Kidney (tissue), 14 donors: ENCODE measurements around the gene CHAT. TPM values are rescaled to one million over a fixed set of nuclear protein-coding genes. Genes with fewer than 3 reads are reported as not detected.

Experiments used
- DNase-seq, 5 donors: peaks; one replicate each; pipeline ENCODE4 v3.0.0-alpha.2; 2013 to 2020
- FAIRE-seq: peaks from 2 replicates; lab custom pipeline; 2012; peaks lifted over from hg19 to GRCh38; lab: Jason Lieb, UNC
- H3K27ac ChIP-seq, 2 donors: one replicate each; pipeline ENCODE4 v1.7.0; 2013; ENCODE audit warnings: low read depth in 2 of 2, low read length in 2 of 2, inconsistent platforms in 1 of 2
- H3K27me3 ChIP-seq: one replicate; pipeline ENCODE4 v1.7.1; 2013; ENCODE audit warnings: low read length, inconsistent platforms; ENCODE audit not compliant: control insufficient read depth, insufficient read depth
- H3K36me3 ChIP-seq, 3 donors: one replicate each; pipeline versions ENCODE4 v1.7.0 to v1.7.1; 2013; ENCODE audit warnings: low read length in 3 of 3, control low read depth in 1 of 3, inconsistent platforms in 1 of 3; ENCODE audit not compliant: insufficient read depth in 3 of 3, control insufficient read depth in 2 of 3
- H3K4me1 ChIP-seq, 3 donors: one replicate each; pipeline versions ENCODE4 v1.7.0 to v1.7.1; 2013; ENCODE audit warnings: low read length in 3 of 3, inconsistent platforms in 1 of 3, low read depth in 1 of 3; ENCODE audit not compliant: control insufficient read depth in 2 of 3, insufficient read depth in 2 of 3
- H3K4me3 ChIP-seq, 3 donors: one replicate each; pipeline versions ENCODE4 v1.7.0 to v1.8.1; 2013; ENCODE audit warnings: low read length in 3 of 3, control low read depth in 1 of 3, inconsistent platforms in 1 of 3
- H3K9ac ChIP-seq, 3 donors: one replicate each; pipeline versions ENCODE4 v1.7.0 to v1.7.1; 2013; ENCODE audit warnings: low read length in 3 of 3, control low read depth in 1 of 3, inconsistent platforms in 1 of 3
- H3K9me3 ChIP-seq, 3 donors: one replicate each; pipeline versions ENCODE4 v1.7.0 to v1.7.1; 2013; ENCODE audit warnings: low read length in 3 of 3, control low read depth in 1 of 3, inconsistent platforms in 1 of 3; ENCODE audit not compliant: control insufficient read depth in 2 of 3, insufficient read depth in 1 of 3
- CTCF ChIP-seq: IDR thresholded peaks from 3 replicates; pipeline ENCODE4 v1.5.1; 2012; ENCODE audit warnings: mild to moderate bottlenecking, moderate library complexity, borderline replicate concordance; ENCODE audit not compliant: insufficient read depth; ENCODE audit errors: extremely low read depth
- intact Hi-C: fragments of 100-400 bp; cut with DNase I; formaldehyde crosslinking; loops from one replicate; pipeline ENCODE4 v1.11.1; 2022
- polyA plus RNA-seq: library from polyadenylated mRNA; stranded (reverse); fragments of 350-450 nt; fragmentation: Illumina TruSeq; extraction: RNeasy Lipid Tissue Mini Kit (QIAGEN cat#74804); gene quantifications from one replicate; pipeline ENCODE4 v1.2.3, GENCODE V29; 2014; ENCODE audit warnings: low read depth, low replicate concordance; ENCODE audit not compliant: insufficient read depth
- total RNA-seq: library from RNA; stranded (reverse); fragmentation: NEBNext Ultra II Directional; extraction: Animal tissue kit (Norgen Biotek cat#: 25700); gene quantifications from one replicate; pipeline ENCODE4 v1.2.1, GENCODE V29; 2021
- donor health status: control.
- donor health status: control.
- donor health status: control.
- donor health status: control.
- donor health status: control.
- donor health status: DM: yes; HTN: yes; CAD: no.
- donor health status: Normal renal cell carcinoma (clear cell type).

The CHAT gene
- total and polyA plus RNA-seq, 2 donors from 2014 or later, result not detected

GRCh38 chr10:49707585-49707984, 93.7 kb downstream of the CHAT start:
- FAIRE-seq (no peak), DNase-seq (no peak)
- H3K9me3 ChIP-seq, result peaks cover 0 to 4% (median 0%) of the 10 kb centered on the region in 3 donors
- no peak overlapping the region for H3K9ac ChIP-seq
- no peak overlapping the region for H3K4me3 ChIP-seq
- H3K4me1 ChIP-seq, result no peaks in the 10 kb centered on the region
- intact Hi-C loops, result no loop called here
- H3K27ac ChIP-seq, result no peak overlapping the region
- no peaks in the 10 kb centered on the region for H3K27me3 ChIP-seq
- H3K36me3 ChIP-seq, result no peaks in the 10 kb centered on the region
- no peak for TF ChIP-seq CTCF

GRCh38 chr10:49709934-49710333, 96.1 kb downstream of the CHAT start:
- FAIRE-seq, result no peak
- Histone ChIP-seq H3K27me3 (no peaks in the 10 kb centered on the region), H3K27ac (no peak overlapping the region), H3K36me3 (no peaks in the 10 kb centered on the region), H3K9me3 (peaks cover 0 to 4% (median 0%) of the 10 kb centered on the region in 3 donors), H3K4me3 (no peak overlapping the region), H3K9ac (no peak overlapping the region), H3K4me1 (no peaks in the 10 kb centered on the region)
- intact Hi-C loops, result no loop called here
- no peak for DNase-seq
- TF ChIP-seq CTCF, result no peak

- H3K4me3 ChIP-seq, result no peak overlapping the region
- no peaks in the 10 kb centered on the region for H3K36me3 ChIP-seq
- no peak for DNase-seq
- no peak for TF ChIP-seq CTCF
- intact Hi-C loops, result no loop called here
- peaks cover 0 to 4% (median 0%) of the 10 kb centered on the region in 3 donors for H3K9me3 ChIP-seq
- no peaks in the 10 kb centered on the region for H3K27me3 ChIP-seq
- H3K4me1 ChIP-seq, result no peaks in the 10 kb centered on the region
- no peak for FAIRE-seq
- no peak overlapping the region for H3K27ac ChIP-seq
- no peak overlapping the region for H3K9ac ChIP-seq
Observed at GRCh38 chr10:49710966-49711365, 97.1 kb downstream of the CHAT start.

- FAIRE-seq (no peak), DNase-seq (no peak)
- Histone ChIP-seq H3K36me3 (no peaks in the 10 kb centered on the region), H3K27me3 (no peaks in the 10 kb centered on the region), H3K4me1 (no peaks in the 10 kb centered on the region), H3K9ac (no peak overlapping the region), H3K4me3 (no peak overlapping the region), H3K9me3 (no peaks in the 10 kb centered on the region), H3K27ac (no peak overlapping the region)
- no peak for TF ChIP-seq CTCF
- intact Hi-C loops, result no loop called here
Observed at GRCh38 chr10:49711481-49711880, 97.6 kb downstream of the CHAT start.
